ENCODE results near the gene SSH2.

The SSH2 gene

GRCh38 chr17:29839656-29840055 lies 90.4 kb downstream of the SSH2 start:
- DNase-seq (ENCODE audit: low read depth in 3 of 3) = no peak

GRCh38 chr17:29838961-29839360 lies 91.1 kb downstream of the SSH2 start:
- no peak for DNase-seq (ENCODE audit: low read depth in 3 of 3)

GRCh38 chr17:29837531-29837930 lies 92.5 kb downstream of the SSH2 start:
- DNase-seq (ENCODE audit: low read depth in 3 of 3) = no peak

DNA sequence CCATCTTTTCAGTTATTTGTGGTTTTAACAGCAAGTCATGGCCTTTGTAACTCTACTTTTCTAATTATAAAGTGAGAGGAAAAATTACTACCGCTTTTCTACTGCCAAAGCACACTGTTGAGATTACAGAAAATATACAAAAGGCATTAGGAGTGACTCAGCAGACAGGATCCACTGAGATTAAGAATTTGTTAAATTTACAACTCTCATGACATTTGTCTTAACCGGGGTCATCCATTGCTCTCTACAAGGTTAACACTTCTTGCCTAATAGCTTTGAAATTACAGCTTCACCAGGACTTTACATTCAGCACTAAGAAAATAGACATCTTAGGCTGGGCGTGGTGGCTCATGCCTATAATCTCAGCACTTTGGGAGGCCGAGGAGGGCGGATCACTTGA lies 93.4 kb downstream of the SSH2 start:
- DNase-seq (ENCODE audit: low read depth in 3 of 3) = no peak

GRCh38 chr17:29835435-29836351 lies 94.3 kb downstream of the SSH2 start:
- no peak for DNase-seq (ENCODE audit: low read depth in 3 of 3)

DNA sequence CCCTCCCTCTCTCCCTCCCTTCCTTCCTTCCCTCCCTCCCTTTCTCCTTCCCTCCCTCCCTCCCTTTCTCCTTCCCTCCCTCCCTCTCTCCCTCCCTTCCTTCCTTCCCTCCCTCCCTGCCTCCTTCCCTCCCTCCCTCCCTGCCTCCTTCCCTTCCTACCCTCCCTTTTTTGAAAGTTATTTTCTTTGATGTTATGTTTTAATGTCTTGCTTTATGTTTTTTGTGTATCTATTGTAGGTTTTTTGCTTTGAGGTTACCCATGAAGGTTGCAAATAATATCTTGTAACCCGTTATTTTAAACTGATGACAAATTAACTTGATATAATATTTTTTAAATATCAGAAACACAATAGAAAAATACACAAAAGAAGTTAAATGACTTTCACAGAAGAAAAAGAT lies 96.2 kb downstream of the SSH2 start:
- no peak for DNase-seq (ENCODE audit: low read depth in 3 of 3)

GRCh38 chr17:29828676-29829284 lies 101.2 kb downstream of the SSH2 start:
- DNase-seq (ENCODE audit: low read depth in 3 of 3) = no peak

DNA sequence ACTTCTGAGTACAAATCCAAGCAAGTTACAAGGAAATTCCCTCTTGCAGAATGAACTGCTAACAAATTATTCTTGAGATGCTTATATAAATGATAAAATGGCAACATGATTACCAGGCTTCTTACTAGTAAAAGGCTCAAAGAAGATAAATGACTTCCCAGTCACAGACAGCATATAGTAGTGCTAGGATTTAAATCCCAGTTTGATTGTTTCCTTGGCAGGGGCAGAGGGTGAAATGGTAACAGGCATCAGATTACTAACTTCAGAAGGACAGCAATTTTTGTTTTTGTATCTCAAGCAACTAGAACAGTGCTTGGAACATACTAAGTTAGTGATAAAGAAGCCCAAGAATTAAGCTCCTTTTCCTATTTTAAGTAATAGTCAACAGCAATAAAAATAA lies 102.8 kb downstream of the SSH2 start:
- DNase-seq (ENCODE audit: low read depth in 3 of 3) = no peak

DNA sequence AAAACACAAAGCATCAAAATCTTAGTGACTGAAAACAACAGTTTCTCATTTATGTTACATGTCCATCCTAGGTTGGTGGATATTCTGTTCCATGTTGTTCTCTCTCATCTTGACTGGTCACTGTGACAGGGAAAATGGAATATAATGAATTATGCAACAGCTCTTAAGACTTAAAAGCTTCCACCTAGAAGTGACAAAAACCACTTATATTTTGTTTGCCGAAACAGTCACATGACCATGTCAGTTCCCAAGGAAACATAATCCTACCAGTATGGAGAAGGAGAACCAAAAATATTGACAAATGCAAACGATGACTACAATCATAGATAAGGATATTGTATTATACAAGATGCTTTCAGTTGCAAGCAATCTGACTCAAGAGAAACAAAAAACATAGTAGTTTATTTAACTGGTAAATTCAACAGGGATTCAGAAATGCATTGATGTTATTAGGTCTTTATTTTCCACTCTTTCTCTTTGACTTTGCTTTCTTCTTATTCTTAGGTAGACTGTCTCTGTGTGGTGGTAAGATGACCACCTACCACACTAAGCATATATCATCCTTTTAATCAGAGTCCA lies 103.8 kb downstream of the SSH2 start:
- no peak for DNase-seq (ENCODE audit: low read depth in 3 of 3)

DNA sequence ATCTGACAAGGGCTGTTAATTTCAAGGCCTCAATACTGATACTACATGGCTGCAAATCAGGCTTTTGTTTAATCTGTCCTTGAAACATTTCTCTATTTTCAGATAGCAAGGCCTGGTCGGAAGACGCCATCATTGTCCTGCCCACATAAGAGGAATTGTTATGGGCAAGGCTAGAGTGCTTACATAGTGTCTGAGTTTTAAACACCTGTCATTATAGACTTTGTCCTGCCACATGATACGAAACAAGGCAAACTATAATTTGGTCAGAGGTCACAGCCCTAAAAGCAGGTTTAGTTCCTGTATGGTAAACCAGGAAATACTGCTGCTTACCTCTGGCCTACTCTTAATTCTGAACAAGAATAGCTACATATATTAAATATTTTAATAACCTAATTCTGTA lies 104.4 kb downstream of the SSH2 start:
- DNase-seq (ENCODE audit: low read depth in 3 of 3) = no peak

DNA sequence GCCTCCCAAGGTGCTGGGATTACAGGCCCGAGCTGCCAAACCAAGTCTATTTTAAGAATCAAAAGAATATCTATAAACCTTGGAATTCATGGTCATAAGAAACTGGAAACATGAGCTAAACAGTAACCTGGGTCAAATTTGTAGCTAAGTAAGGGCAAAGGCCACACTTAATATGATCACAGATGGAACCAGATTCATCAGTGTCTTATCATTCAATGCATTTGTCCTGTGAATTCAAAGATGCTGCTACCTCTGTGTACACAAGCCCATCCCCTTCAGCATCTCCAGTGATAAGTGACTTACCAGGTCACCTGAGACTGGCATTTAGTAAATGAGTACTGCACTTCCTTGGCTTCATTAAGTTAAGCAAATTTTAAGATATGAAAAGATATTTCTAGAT lies 108.1 kb downstream of the SSH2 start:
- DNase-seq (ENCODE audit: low read depth in 3 of 3) = no peak

GRCh38 chr17:29820425-29820824 lies 109.6 kb downstream of the SSH2 start:
- no peak for DNase-seq (ENCODE audit: low read depth in 3 of 3)

GRCh38 chr17:29807520-29808361 lies 122.3 kb downstream of the SSH2 start:
- DNase-seq (ENCODE audit: low read depth in 3 of 3) = peak; percentile 28 to 53 (median 36)

DNA sequence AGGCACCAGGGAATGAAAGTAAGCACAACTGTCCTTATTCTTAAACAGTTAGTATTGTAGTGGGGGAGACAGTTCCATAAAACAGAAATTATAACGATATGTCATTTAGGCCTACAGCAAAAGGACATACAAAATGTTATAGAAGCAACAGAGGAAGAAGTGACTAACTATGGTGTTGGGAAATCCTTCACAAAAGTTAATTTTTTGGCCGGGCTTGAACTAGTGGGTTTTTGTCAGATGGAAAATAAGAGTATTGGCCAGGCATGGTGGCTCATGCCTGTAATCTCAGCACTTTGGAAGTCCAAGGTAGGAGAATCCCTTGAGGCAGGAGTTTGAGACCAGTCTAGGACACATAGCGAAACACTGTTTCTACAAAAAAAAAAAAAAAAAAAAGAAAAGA lies 127.8 kb downstream of the SSH2 start:
- no peak for DNase-seq (ENCODE audit: low read depth in 3 of 3)

DNA sequence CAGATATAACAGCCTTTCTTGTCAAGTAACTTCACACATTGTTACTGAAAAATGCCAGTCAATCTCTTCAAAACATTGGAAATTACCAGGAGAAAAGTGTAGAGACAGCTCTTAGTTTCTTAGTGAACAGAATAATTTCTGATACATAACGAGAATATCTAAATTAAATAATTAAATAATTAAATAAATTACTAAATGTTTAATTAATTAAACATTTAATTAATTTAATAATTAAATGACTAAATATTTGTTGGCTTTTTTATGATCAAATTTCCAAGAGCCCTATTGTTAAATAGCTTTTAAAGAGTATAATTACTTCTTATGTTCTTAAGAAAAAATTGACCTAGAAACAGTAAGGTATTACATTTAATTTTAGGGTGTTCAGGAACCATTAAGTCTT lies 129.6 kb downstream of the SSH2 start:
- DNase-seq (ENCODE audit: low read depth in 3 of 3) = no peak

GRCh38 chr17:29796652-29797051 lies 133.4 kb downstream of the SSH2 start:
- no peak for DNase-seq (ENCODE audit: low read depth in 3 of 3)

- no peak for DNase-seq (ENCODE audit: low read depth in 3 of 3)
Observed at GRCh38 chr17:29793501-29793900, 136.5 kb downstream of the SSH2 start.

GRCh38 chr17:29791336-29792080 lies 138.5 kb downstream of the SSH2 start:
- no peak for DNase-seq (ENCODE audit: low read depth in 3 of 3)

GRCh38 chr17:29789196-29790170 lies 140.5 kb downstream of the SSH2 start:
- no peak for DNase-seq (ENCODE audit: low read depth in 3 of 3)

DNA sequence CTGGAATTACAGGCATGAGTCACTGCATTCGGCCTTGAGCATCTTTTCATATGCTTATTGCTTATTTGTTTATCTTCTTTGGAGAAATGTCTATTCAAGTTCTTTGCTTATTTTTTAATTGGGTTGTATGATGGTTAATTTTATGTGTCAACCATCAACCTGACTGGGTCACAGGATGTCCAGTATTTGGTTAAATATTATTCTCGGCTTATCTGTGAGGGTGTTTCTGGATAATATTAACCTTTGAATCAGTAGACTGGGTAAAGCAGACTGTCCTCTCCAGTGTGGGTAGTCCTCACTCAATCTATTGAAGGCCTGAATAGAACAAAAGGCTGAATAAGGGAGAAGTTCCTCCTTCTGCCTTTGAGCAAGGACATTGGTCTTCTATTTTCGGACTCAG lies 142.0 kb downstream of the SSH2 start:
- DNase-seq (ENCODE audit: low read depth in 3 of 3) = no peak

Measured in stimulated activated CD4-positive, alpha-beta T cell treated with anti-CD3 and anti-CD28 coated beads, TNF-alpha, amount 100 ng/mL, for 4 hours (primary cell).